Measurements from ENCODE around the gene NINJ1. TPM values are rescaled to one million over a fixed set of nuclear protein-coding genes. Genes with fewer than 3 reads are reported as not detected.

Gene NINJ1
- total and polyA plus RNA-seq, 2 of the 8 experiments (the other 6 are each of a cell fraction or from before 2014, with no cell fraction given), result 28.2 to 65.6 TPM

DNA sequence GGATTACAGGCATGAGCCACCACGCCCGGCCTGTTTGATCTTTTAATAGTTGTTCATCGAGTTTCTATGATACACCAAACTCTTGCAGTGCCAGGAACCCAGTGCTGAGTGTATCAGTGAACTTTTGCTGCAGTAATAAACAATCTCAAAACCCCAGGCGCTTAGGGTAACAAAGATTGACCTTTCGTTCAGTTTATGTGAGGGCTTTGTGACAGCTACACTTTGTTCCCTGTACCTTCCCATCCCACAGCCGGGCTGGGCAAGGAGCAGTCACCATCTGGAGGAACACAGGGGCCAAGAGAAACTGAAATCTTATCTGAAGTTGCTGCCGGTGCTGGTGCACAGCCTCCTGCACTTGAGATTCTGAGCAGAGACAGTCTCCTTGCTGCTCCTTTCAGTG lies 32.6 kb upstream of the NINJ1 start (continued):
- TF ChIP-seq, protein P1, sequence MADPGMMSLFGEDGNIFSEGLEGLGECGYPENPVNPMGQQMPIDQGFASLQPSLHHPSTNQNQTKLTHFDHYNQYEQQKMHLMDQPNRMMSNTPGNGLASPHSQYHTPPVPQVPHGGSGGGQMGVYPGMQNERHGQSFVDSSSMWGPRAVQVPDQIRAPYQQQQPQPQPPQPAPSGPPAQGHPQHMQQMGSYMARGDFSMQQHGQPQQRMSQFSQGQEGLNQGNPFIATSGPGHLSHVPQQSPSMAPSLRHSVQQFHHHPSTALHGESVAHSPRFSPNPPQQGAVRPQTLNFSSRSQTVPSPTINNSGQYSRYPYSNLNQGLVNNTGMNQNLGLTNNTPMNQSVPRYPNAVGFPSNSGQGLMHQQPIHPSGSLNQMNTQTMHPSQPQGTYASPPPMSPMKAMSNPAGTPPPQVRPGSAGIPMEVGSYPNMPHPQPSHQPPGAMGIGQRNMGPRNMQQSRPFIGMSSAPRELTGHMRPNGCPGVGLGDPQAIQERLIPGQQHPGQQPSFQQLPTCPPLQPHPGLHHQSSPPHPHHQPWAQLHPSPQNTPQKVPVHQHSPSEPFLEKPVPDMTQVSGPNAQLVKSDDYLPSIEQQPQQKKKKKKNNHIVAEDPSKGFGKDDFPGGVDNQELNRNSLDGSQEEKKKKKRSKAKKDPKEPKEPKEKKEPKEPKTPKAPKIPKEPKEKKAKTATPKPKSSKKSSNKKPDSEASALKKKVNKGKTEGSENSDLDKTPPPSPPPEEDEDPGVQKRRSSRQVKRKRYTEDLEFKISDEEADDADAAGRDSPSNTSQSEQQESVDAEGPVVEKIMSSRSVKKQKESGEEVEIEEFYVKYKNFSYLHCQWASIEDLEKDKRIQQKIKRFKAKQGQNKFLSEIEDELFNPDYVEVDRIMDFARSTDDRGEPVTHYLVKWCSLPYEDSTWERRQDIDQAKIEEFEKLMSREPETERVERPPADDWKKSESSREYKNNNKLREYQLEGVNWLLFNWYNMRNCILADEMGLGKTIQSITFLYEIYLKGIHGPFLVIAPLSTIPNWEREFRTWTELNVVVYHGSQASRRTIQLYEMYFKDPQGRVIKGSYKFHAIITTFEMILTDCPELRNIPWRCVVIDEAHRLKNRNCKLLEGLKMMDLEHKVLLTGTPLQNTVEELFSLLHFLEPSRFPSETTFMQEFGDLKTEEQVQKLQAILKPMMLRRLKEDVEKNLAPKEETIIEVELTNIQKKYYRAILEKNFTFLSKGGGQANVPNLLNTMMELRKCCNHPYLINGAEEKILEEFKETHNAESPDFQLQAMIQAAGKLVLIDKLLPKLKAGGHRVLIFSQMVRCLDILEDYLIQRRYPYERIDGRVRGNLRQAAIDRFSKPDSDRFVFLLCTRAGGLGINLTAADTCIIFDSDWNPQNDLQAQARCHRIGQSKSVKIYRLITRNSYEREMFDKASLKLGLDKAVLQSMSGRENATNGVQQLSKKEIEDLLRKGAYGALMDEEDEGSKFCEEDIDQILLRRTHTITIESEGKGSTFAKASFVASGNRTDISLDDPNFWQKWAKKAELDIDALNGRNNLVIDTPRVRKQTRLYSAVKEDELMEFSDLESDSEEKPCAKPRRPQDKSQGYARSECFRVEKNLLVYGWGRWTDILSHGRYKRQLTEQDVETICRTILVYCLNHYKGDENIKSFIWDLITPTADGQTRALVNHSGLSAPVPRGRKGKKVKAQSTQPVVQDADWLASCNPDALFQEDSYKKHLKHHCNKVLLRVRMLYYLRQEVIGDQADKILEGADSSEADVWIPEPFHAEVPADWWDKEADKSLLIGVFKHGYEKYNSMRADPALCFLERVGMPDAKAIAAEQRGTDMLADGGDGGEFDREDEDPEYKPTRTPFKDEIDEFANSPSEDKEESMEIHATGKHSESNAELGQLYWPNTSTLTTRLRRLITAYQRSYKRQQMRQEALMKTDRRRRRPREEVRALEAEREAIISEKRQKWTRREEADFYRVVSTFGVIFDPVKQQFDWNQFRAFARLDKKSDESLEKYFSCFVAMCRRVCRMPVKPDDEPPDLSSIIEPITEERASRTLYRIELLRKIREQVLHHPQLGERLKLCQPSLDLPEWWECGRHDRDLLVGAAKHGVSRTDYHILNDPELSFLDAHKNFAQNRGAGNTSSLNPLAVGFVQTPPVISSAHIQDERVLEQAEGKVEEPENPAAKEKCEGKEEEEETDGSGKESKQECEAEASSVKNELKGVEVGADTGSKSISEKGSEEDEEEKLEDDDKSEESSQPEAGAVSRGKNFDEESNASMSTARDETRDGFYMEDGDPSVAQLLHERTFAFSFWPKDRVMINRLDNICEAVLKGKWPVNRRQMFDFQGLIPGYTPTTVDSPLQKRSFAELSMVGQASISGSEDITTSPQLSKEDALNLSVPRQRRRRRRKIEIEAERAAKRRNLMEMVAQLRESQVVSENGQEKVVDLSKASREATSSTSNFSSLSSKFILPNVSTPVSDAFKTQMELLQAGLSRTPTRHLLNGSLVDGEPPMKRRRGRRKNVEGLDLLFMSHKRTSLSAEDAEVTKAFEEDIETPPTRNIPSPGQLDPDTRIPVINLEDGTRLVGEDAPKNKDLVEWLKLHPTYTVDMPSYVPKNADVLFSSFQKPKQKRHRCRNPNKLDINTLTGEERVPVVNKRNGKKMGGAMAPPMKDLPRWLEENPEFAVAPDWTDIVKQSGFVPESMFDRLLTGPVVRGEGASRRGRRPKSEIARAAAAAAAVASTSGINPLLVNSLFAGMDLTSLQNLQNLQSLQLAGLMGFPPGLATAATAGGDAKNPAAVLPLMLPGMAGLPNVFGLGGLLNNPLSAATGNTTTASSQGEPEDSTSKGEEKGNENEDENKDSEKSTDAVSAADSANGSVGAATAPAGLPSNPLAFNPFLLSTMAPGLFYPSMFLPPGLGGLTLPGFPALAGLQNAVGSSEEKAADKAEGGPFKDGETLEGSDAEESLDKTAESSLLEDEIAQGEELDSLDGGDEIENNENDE (IDR thresholded peaks at IDR 0.05; ENCODE audit: insufficient replicate concordance, low read length), result no peak
- no peak for TF ChIP-seq POU5F1 (IDR thresholded peaks at IDR 0.05; ENCODE audit: low read depth, low read length)
- no peak for TF ChIP-seq TAF1 (IDR thresholded peaks at IDR 0.05; ENCODE audit: low read depth, low read length)
- no peak for TF ChIP-seq HDAC6 (IDR thresholded peaks at IDR 0.05; ENCODE audit: low read depth, low read length)
- TF ChIP-seq SP2 (IDR thresholded peaks at IDR 0.05; ENCODE audit: low read length), result no peak

Measured in H1 (cell line).